GM03348 (cell line): Measurements from ENCODE around the gene DZANK1.
"Not testable (repeated sequence)": the region's sequence is repeated elsewhere in the genome, so short reads cannot be mapped to it uniquely, and the experiment has no call there.

Source experiments
- DNase-seq: peaks from one replicate; pipeline ENCODE4 v3.0.0; 2012; ENCODE audit warnings: low spot score

The DZANK1 gene

GRCh38 chr20:18466894-18467730 is at the start of gene DZANK1, which contains the start of gene POLR3F:
Gene DZANK1 (minus strand): TSS chr20:18467030. CDS start chr20:18465358, 1,672 bp downstream.
Gene POLR3F (plus strand): TSS chr20:18467390. CDS start chr20:18467507, 117 bp downstream.
- peak; percentile 99 for DNase-seq

GRCh38 chr20:18515973-18516372 is 49.1 kb upstream of the DZANK1 start:
- DNase-seq: no peak

- DNase-seq: no peak
Observed at GRCh38 chr20:18514127-18514526, 47.3 kb upstream of the DZANK1 start.

DNA sequence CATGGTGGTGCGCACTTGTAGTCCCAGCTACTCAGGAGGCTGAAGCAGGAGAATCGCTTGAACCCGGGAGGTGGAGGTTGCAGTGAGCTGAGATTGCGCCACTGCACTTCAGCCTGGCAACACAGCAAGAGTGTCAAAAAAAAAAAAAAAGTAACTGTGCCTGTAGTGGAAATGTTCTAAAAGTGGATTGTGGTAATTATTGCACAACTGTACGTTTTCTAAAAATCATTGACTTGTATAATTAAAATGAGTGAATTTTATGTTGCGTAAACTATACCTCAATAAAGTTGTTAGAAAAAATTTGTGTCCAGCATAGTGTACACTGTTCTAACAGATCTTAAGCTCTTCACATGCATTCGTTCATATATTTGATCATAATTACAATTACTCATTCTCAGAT is 46.4 kb upstream of the DZANK1 start:
- DNase-seq: no peak

DNA sequence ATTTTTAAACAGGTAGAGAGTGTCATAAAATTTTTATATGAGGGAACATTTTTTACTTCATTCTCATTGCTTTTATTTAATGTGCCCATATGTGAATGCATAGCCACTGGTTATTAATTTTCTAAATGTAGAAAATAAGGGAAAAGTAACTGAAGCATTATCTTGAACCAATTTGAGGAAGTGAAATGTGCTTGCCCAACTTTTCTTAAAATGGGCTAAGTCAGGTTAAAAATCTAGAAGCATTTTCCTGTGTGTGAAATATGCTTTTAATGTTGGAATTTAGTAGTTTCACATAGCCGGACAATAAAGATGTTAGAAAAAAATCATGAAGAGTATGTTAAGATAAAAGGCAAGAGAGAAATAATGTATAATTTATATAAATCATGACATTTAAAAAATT is 44.7 kb upstream of the DZANK1 start:
- DNase-seq: no peak

- peak; percentile 97 for DNase-seq
Observed at GRCh38 chr20:18507218-18508191, 40.7 kb upstream of the DZANK1 start, which contains the start of gene SEC23B. Gene SEC23B (plus strand): TSS chr20:18507940. CDS start chr20:18510836, 2,896 bp downstream.

DNA sequence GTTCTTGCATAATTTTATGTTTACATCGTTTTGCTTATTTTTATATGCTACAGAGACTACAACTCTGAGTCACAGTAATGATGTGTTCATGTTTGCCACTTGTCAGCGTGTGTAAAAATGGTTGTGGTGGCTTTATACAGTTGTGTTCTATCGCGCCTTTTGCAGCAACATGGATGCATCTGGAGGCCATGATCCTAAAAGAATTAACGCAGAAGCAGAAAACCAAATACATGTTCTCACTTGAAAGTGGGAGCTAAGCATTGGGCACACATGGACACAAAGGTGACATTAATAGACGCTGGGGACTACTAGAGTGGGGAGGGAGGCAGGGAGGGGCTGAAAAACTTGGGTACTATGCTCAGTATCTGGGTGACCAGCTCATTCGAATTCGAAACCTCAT is 39.9 kb upstream of the DZANK1 start:
- no peak for DNase-seq

- no peak for DNase-seq
Observed at GRCh38 chr20:18504479-18505060, 37.7 kb upstream of the DZANK1 start.

DNA sequence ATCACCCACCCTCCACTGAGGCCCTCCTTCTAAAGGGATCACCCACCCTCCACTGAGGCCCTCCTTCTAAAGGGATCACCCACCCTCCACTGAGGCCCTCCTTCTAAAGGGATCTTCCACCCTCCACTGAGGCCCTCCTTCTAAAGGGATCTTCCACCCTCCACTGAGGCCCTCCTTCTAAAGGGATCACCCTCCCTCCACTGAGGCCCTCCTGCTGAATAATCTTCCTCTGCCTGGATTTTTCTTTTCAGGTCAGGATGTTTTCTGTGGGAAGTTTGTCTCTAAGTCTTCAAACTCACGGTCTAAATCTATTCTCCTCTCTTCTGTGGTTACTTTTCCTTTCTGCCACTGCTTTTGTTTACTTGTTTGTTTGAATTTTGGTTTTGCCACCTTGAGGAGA is 34.8 kb upstream of the DZANK1 start:
- DNase-seq: not testable (repeated sequence)

- DNase-seq: no peak
Observed at GRCh38 chr20:18497603-18498002, 30.8 kb upstream of the DZANK1 start.

GRCh38 chr20:18496740-18497592 is 30.1 kb upstream of the DZANK1 start, which contains the start of gene RBBP9:
Gene RBBP9 (minus strand): TSS chr20:18497225. CDS start chr20:18497167, 58 bp downstream.
- DNase-seq: peak; percentile 92

DNA sequence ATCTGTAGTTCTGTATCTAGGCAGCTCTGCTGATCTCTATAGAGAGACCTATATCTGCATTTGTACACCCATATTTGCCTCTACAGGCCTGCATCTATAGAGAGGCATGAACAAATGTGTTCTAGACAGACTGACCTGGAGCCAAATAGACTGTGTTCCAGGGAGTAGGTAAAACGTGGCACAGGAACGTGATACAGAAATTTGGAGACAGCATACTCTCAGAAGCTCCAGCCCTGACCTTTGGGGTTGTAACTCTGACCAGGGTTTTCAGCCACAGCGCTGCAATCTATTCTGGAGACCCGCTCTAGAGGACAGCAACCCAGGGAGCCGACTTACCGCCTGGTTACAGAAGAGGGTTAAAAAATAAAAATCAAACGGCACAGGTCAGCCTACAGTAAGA is 29.2 kb upstream of the DZANK1 start:
- no peak for DNase-seq

DNA sequence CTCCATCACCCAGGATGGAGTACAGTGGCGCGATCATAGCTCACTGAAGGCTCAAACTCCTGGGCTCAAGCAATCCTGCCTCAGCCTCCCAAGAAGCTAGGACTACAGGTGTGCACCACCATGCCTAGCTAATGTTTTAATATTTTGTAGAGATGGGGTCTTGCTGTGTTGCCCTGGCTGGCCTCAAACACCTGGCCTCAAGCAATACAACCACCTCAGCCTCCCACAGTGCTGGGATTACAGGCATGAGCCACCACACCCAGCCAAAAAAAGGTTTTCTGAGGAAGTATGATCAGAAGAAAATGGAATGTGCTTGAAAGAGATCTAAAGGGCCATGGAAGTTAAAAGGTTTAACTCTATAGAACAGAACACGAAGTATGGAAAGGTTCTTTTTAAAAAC is 21.5 kb upstream of the DZANK1 start:
- DNase-seq: no peak

GRCh38 chr20:18481596-18481995 is 14.8 kb upstream of the DZANK1 start:
- DNase-seq: no peak

- no peak for DNase-seq
Observed at GRCh38 chr20:18477821-18478220, 11.0 kb upstream of the DZANK1 start.

DNA sequence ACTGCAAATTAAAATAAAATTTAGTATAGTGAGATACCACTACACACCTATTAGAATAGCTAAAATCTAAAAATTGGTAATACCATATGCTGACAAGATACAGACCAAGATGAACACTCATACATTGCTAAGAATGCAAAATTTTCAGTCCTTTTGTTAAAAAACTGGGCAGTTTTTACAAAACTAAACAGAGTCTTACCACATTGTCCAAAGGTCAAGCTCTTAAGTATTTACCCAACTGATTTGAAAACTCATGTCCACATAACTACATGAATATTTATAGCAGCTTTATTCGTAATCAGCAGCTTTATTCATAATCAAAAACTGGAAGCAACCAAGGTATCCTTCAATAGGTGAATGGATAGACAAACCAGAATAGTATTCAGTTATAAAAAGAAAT is 10.4 kb upstream of the DZANK1 start:
- DNase-seq: no peak

- DNase-seq: peak; percentile 86
Observed at GRCh38 chr20:18466574-18466893, 296 bp downstream of the DZANK1 start.

- no peak for DNase-seq
Observed at GRCh38 chr20:18465536-18466200, 1.2 kb downstream of the DZANK1 start.

DNA sequence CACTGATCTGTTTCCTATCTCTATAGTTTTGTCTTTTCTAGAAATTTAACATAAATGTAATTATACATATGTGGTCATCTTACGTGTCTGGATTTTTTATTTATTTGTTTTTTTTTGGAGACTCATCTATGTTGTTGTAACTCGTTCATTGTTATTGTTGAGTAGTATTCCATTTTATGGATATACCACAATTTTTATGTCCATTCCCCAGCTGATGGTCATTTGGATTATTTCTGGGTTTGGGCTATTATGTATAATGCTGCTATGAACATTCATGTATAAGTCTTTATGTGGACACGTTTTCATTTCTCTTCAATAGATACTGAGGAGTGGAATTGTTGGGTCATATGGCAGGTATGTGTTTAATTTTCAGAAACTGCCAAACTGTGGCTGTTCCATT is 10.2 kb downstream of the DZANK1 start:
- no peak for DNase-seq

DNA sequence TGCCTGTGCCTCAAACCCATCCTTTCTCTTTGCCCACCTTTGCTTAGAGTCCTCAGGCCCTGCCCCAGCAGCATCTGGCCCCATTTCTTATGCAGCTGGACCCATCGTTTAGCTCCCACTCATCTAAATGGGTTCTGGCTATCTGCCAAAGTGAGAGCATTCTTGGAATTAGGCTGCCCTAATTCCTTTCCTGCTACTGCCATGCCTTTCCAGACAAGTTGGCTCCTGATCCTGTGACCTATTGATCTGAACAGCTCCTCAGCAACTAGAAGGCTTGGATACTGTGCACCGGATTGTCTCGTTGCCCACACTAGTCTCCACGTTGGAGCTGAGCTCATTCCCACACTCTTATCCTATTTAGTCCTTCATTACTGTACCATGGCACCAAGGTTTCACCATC is 22.9 kb downstream of the DZANK1 start:
- DNase-seq: peak; percentile 16

- no peak for DNase-seq
Observed at GRCh38 chr20:18440403-18440802, 26.4 kb downstream of the DZANK1 start.
